GM12801 (cell line): ENCODE results near the gene CYTH3.

ENCODE experiments used
- CTCF ChIP-seq: IDR thresholded peaks from one replicate; pipeline ENCODE4 v1.5.1; 2011; ENCODE audit warnings: control low read depth; ENCODE audit not compliant: insufficient read length; ENCODE audit errors: extremely low read depth

The CYTH3 gene

GRCh38 chr7:6203381-6203780 is 69.0 kb downstream of the CYTH3 start:
- no peak for TF ChIP-seq CTCF

GRCh38 chr7:6202117-6202516 is 70.3 kb downstream of the CYTH3 start:
- no peak for TF ChIP-seq CTCF

GRCh38 chr7:6200971-6201370 is 71.5 kb downstream of the CYTH3 start:
- no peak for TF ChIP-seq CTCF

- TF ChIP-seq CTCF, result no peak
Measured at GRCh38 chr7:6198689-6199595, 73.5 kb downstream of the CYTH3 start.

GRCh38 chr7:6197801-6198551 is 74.4 kb downstream of the CYTH3 start:
- no peak for TF ChIP-seq CTCF

- TF ChIP-seq CTCF, result no peak
Measured at GRCh38 chr7:6193709-6194108, 78.7 kb downstream of the CYTH3 start.

- no peak for TF ChIP-seq CTCF
Measured at GRCh38 chr7:6188389-6188788, 84.0 kb downstream of the CYTH3 start.
